Nephron (organoid): ENCODE results near the gene KHDRBS1.

Experiments used
- H3K27ac Mint-ChIP-seq, 3 experiments: 2 replicates each; pipeline ENCODE4 v1.8.0; 2020; ENCODE audit warnings: mixed read lengths in 3 of 3, mild to moderate bottlenecking in 2 of 3, moderate library complexity in 1 of 3
- H3K27me3 Mint-ChIP-seq: 2 replicates; pipeline ENCODE4 v1.8.0; 2021; ENCODE audit warnings: low read depth, mild to moderate bottlenecking, moderate library complexity, mixed read lengths
- H3K36me3 Mint-ChIP-seq: 2 replicates; pipeline ENCODE4 v1.8.0; 2020; ENCODE audit warnings: low read depth, mixed read lengths
- H3K4me1 Mint-ChIP-seq: 2 replicates; pipeline ENCODE4 v1.8.0; 2020; ENCODE audit warnings: mixed read lengths
- H3K4me3 Mint-ChIP-seq, 3 experiments: 2 replicates each; pipeline ENCODE4 v1.8.0; 2020; ENCODE audit warnings: mild to moderate bottlenecking in 3 of 3, mixed read lengths in 3 of 3, moderate library complexity in 2 of 3
- H3K9me3 Mint-ChIP-seq: 2 replicates; pipeline ENCODE4 v1.8.0; 2020; ENCODE audit warnings: mixed read lengths
- CTCF ChIP-seq, 3 experiments: fragments of 200-600 bp; sonication (generic); IDR thresholded peaks; one replicate each; pipeline ENCODE4 v1.5.0; 2021; ENCODE audit warnings: antibody characterized with exemption in 3 of 3; ENCODE audit not compliant: unreplicated experiment in 3 of 3

KHDRBS1 gene

GRCh38 chr1:32071758-32072621 is 58.3 kb downstream of the KHDRBS1 start:
- peak overlapping the region; percentile 88 to 92 (median 88) for H3K4me3 Mint-ChIP-seq
- TF ChIP-seq CTCF (IDR thresholded peaks at IDR 0.05; ENCODE audit: unreplicated experiment in 3 of 3), result no peak
- no peaks in the 10 kb centered on the region for H3K27me3 Mint-ChIP-seq
- peaks cover 8% of the 10 kb centered on the region for H3K36me3 Mint-ChIP-seq
- no peaks in the 10 kb centered on the region for H3K9me3 Mint-ChIP-seq
- peaks cover 25% of the 10 kb centered on the region for H3K4me1 Mint-ChIP-seq
- peak overlapping the region; percentile 93 to 99 (median 98) for H3K27ac Mint-ChIP-seq

DNA sequence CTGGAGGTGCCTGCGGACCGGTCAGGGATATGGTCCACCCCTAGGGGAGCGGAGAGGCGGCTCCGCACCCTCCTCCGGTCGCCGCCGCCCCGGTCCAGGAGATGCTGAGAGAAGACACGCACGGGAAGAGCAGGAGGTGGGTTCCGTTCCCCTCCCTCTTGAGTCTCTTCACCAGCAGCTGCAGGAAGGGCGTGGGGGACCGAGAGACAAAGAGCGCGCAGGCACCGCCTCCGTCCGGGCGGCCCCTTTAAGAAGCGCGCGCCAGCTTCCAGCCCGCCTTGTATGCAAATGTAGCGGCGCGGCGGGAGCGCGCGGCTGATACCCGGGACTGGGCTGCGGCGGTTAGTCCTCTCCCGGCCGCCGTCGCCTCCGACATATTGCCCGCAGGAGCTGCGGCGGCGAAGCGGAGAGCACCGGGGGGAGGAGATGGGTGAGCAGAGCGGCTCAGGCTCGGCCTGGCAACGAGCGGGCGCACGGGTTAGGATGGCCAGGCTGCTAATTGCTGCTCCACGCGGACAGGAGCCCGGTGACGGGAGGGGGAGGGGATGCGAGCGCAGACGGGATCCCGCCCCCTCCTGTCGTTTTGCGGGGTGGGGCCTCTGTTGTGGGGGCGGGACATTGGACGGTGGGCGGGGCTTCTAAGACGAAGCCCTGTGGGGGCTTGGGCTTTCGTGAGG is 59.1 kb downstream of the KHDRBS1 start, which contains the start of gene TMEM39B:
Gene TMEM39B (plus strand): TSS at position 318 of the 677 bp plus-strand sequence. CDS start 109 bp downstream, at position 427.
- no peak for TF ChIP-seq CTCF (IDR thresholded peaks at IDR 0.05; ENCODE audit: unreplicated experiment in 3 of 3)
- Mint-ChIP-seq H3K9me3 (no peaks in the 10 kb centered on the region), H3K4me1 (peaks cover 25% of the 10 kb centered on the region), H3K36me3 (peaks cover 15% of the 10 kb centered on the region), H3K27me3 (no peaks in the 10 kb centered on the region), H3K4me3 (peak within 1 kb of the TSS; percentile 88 to 92 (median 88)), H3K27ac (peak within 1 kb of the TSS; percentile 93 to 99 (median 98))

DNA sequence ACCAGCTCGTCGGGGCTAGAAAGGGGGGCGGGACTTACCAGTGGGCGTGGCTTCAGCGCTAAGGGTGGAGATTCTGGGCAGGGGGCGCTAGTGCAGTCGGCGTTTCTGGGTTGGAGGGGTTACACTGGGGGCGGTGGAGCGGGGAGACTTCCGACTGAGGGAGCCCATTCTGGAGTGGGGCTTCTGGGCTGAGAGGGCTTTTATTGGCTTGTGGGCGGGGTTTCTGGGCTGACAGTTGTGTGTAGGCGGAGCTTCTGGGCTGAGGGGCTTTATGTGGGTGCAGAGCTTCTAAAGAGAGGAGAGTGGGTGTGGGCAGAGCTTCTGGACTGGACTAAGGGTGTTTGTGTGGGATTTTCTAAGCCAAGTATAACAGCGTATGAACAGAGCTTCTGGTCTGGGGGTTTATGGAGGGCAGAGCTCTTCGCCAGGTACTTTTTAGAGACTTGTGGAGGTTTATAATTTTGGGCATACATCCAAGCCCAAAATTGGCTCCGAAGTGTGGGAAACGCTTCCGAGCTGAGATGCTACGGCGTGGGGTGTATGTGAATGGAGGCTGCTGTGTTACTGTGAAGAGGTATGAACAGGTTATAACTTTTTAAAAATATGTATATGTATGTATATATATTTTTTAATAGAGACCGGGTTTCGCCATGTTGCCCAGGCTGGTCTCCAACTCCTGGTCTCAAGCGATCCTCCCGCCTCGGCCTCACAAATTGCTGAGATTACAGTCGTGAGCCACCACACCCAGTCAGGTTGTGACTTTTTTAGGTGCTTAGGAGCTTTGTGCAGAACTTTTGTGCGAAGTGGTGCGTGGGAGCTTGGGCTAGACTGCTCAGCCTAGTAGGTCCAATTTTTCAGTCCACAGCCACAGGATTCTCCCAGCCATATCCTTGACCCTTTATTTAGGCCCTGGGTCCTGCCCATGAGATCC is 59.9 kb downstream of the KHDRBS1 start:
- Mint-ChIP-seq H3K9me3 (no peaks in the 10 kb centered on the region), H3K27ac (peak overlapping the region; percentile 93 to 99 (median 98)), H3K27me3 (no peaks in the 10 kb centered on the region), H3K36me3 (peaks cover 18% of the 10 kb centered on the region), H3K4me3 (peak overlapping the region; percentile 88 to 92 (median 88)), H3K4me1 (peaks cover 25% of the 10 kb centered on the region)
- TF ChIP-seq CTCF (IDR thresholded peaks at IDR 0.05; ENCODE audit: unreplicated experiment in 3 of 3), result peak in 2 of 3 experiments; percentile 16 to 47

DNA sequence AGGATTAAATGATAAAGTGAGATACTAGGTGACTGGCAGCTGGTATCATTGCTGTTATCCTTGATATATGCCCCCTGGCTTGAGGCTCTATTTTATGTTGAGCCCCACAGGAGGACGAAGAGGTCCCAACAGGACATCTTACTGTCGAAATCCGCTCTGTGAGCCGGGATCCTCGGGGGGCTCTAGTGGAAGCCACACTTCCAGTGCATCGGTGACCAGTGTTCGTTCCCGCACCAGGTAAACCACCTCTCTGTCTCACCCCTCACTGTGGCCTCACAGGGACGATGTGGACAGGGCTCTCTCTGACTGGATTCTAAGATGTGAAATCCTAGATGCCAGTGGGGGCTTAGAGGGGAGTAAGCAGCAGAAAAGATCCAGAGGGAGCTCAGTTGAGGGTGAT is 61.2 kb downstream of the KHDRBS1 start:
- Mint-ChIP-seq H3K27me3 (no peaks in the 10 kb centered on the region), H3K36me3 (peaks cover 24% of the 10 kb centered on the region), H3K4me3 (peak overlapping the region; percentile 56 to 73 (median 70)), H3K9me3 (no peaks in the 10 kb centered on the region), H3K4me1 (peaks cover 20% of the 10 kb centered on the region), H3K27ac (no peak overlapping the region)
- no peak for TF ChIP-seq CTCF (IDR thresholded peaks at IDR 0.05; ENCODE audit: unreplicated experiment in 3 of 3)

DNA sequence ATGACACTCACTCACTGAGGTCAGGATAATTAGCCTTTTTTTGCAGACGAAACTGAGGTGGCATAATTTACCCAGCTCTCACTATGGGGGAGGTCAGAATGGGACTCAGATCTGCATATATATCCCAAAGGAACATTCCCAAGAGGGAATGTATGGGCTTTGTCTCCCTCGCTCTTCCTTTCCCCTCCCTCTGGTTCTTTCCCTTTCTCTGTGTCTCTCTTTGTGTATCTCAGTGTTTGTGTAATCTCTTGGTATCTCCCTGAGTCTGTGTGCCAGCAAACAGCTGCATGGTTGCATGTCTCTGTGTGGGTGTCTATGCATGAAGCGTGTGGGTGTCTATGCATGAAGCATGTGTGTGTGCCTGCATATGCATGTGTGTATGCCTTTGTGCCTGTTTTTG is 63.8 kb downstream of the KHDRBS1 start:
- H3K9me3 Mint-ChIP-seq, result no peaks in the 10 kb centered on the region
- no peak for TF ChIP-seq CTCF (IDR thresholded peaks at IDR 0.05; ENCODE audit: unreplicated experiment in 3 of 3)
- H3K27me3 Mint-ChIP-seq, result no peaks in the 10 kb centered on the region
- H3K4me3 Mint-ChIP-seq, result peak overlapping the region in 2 of 3 experiments; percentile 16 to 40
- H3K27ac Mint-ChIP-seq, result peak overlapping the region in 1 of 3 experiments; percentile 68
- peaks cover 13% of the 10 kb centered on the region for H3K4me1 Mint-ChIP-seq
- H3K36me3 Mint-ChIP-seq, result peaks cover 38% of the 10 kb centered on the region
